ENCODE data around the gene SDR42E2.
A peak's percentile ranks its signal among the peaks of the same experiment; 100 is the strongest.
"Not testable (repeated sequence)": the region's sequence is repeated elsewhere in the genome, so short reads cannot be mapped to it uniquely, and the experiment has no call there.

The SDR42E2 gene

DNA sequence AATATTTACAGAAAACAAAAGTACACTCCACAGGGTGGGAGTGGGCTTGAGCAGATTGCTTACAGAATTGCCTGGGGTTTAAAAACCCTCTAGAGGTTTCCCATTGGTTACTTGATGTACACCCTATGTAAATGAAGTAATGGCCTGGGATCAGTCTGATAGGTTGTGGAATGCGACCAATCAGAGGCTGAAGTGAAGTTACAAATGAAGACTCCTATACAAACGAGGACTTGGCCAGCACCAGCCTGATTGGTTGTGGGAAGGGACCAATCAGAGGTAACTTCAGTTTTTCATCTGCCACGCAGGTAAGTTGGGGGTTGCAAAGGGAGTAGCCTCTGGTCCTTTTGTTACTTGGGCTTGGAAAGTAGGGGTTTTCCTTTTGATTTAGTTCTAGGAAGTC, 52.6 kb downstream of the SDR42E2 start:
- DNase-seq: no peak

DNA sequence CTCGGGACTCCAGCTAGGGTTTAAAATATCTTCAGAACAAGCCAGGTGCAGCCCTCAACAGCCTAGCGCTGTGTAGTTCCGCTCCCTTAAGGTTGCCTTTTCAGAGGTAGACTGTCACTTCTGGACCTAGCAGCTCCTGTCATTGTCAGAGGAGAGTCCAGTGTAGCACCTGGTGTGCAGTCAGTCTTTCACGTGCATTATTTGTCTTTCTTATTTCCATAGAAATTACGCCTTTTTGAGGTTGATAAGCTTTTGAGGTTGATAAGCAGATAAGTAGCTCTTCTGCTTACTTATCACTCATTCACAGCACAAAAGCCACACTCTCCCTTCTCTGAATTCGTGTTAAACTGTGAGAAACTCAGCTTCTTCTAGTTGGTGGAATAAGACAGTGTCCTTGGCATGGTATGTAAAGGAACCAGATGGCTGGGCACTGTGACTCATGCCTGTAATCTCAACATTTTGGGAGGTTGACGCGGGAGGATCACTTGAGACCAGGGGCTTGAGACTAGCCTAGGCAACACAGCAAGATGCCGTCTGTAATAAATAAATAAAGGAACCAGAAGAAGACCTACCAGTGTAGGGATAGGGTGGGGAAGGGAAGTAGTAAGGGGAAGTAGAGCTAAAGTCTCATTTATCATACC, 54.0 kb downstream of the SDR42E2 start:
- DNase-seq: no peak

DNA sequence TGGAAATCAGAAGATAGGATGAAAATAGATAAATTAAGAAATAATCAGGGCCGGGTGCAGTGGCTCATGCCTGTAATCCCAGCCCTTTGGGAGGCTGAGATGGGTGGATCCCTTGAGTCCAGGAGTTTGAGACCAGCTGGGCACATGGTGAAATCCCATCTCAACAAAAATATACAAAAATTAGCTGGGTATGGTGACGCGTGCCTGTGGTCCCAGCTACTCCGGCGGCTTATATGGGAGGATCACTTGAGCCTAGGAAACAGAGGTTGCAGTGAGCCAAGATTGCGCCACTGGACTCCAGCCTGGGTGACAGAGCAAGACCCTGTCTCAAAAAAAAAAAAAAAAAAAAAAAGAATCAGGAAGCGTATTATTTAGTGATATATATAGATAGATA, 54.5 kb downstream of the SDR42E2 start:
- DNase-seq: not testable (repeated sequence)

DNA sequence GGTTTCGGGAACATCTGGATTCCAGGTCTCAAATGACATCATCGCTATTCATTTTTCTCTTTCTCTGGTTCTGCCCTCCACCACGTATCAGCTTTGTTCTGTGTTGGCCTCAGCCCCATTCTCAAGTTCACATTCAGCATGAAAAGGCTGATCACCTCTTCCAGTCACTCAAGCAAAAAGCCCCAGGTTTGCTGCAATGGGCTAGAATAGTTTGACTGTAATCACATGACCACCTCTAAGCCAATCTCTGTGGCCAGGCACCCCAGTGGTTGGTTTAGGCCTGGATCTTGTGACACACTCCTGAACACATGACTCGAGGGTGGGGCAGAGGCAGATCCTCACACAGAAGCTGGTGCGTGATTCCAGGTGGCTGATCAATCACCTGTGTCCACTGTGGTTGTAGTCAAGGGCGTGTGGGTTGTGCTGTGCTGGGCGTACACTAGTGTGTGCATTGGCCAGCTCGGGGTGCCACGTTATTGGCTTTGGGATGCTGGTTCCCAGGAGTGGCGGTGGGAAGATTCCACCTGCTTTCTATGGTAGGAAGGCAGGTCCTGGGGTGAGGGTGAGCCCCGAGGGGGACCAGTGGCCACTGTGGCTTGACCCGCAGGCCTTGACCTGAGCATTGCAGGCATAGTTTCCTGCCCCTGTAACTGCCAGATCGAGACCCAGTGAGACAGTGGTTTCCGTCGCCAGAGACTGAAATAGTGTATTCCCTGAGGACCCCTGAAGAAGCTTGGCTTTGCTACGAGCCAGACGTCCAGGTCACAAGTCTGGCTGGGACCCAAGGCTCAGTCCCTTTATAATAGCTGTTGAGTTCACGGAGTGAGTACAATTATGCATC, 55.8 kb downstream of the SDR42E2 start:
- peak; percentile 49 for DNase-seq

DNA sequence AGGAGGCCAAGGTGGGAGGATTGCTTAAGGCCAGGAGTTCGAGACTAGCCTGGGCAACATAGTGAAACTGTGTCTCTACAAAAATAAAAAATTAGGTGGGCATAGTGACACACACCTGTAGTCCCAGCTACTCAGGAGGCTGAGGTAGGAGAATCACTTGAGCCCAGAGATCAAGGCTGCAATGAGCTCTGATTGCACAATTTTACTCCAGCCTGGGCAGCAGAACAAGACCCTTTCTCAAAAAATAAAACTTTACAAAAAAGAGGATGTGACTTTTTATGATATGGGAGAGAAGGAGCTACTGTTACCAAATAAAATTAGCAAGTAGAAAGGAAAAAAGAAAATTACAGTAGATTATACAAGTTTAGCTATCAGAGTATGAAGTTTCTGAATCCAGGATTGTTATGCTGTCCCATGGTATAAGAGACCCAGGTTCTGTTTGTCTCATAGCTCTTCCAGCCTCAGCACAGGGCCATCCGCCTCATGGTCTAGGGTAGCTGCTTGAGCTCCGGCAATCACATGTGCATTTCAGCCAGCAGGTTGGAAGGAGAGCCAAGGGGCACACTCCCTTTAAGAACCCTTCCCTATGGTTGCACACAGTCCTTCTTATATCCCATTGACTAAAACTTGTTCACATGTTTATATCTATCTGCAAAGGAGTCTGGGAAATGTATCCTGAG, 57.2 kb downstream of the SDR42E2 start:
- no peak for DNase-seq

DNA sequence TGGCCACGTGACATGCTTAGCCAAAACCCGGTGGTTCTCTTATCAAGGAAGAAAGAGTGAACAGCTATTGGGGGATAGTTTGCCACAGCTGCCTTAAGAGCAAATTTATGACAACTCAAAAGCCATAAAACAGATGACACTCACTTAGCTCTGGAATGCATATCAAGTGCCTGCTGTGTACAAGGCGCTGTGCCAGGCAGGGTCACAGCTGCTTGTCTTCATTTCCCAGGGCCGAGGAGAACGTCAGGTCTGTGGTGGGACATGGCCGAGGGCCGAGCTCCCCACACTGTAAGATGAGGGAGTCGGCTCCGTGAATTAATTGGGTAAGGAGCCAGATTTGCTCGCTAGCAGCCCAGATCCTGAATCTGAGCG, 57.7 kb downstream of the SDR42E2 start:
- DNase-seq: no peak

DNA sequence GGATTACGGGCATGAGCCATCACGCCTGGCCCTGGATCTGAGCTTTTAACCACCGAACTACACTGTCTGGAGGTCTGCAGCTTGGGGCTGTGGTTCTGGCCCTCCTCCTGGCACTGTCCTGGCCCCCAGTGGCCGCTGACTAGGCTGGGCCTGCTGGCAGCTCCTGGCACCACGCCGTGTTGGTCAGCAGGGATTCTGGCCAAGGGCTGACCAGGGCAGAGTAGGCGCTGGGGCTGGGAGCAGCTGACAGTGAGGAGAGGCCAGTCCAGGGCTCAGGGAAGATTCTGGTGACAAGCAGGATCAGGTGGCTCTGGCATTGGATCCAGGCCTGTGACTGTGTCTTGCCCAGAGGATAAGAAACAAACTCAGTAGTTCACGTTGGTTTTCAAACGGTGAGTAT, 58.4 kb downstream of the SDR42E2 start:
- no peak for DNase-seq

DNA sequence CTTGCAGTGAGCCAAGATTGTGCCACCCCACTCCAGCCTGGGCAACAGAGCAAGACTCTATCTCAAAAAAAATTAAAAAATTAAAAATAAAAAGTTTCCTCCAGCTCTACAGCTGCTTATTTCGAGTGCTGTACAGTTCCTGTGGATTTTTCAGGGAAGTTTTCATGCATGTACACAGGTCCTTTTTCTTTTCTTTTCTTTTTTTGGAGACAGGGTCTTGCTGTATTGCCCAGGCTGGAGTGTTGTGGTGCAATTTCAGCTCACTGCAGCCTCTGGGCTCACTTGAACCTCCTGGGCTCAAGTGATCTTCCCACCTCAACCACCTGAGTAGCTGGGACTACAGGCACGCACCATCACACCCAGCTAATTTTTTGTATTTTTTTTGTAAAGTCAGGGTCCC, 59.7 kb downstream of the SDR42E2 start:
- no peak for DNase-seq

DNA sequence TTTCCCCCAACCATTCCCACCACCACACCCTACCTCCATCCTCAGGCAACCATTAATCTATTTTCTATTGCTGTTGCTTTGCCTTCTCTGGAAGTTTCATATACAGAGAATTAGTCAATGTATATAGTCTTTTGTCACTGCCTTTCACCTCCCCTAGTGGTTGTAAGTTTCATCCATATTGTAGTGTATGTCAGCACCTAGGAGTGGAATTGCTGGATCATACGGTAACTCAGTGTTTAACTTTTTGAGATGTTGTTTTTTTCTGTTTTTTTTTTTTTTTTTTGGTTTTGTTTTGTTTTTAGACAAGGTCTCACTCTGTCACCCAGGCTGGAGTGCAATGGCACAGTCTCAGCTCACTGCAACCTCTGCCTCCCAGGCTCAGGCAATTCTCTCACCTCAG, 60.7 kb downstream of the SDR42E2 start:
- no peak for DNase-seq

DNA sequence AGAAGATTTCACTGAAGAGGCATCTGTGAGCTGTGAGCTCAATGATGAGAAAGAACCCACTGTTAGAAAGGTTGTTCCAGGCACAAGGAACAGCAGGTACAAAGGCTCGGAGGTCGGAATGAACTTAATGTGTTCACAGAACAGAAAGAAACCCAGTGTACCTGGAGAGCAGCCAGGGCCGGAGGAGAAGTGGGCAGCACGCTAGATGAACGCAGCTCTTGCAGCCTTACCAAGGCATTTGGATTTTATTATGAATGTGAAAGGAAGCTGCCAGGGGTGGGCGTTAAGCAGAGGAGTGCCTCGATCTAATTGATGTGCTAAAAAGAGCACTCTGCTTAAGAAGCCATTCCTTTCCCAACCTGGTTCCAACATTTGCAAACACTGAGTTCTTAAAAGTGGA, 62.8 kb downstream of the SDR42E2 start:
- DNase-seq: no peak

DNA sequence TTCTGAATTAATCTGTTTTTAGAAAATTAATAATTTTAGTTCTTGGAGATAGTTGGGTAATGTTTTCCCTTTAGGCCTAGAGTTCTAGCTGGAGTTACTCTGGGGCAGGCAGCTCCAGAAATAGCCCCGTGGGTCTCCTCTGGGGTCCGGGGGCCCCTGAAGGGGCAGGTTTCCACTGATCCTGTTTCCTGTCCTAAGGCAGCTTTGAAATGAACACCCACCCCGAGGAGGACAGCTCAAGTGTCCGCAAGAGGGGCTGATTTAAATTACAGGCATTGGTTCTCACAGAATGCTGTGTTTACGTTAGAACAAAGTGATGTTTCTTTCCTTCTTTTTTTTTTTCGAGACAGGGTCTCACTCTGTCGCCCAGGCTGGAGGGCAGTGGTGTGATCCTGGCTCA, 67.6 kb downstream of the SDR42E2 start:
- DNase-seq: no peak

DNA sequence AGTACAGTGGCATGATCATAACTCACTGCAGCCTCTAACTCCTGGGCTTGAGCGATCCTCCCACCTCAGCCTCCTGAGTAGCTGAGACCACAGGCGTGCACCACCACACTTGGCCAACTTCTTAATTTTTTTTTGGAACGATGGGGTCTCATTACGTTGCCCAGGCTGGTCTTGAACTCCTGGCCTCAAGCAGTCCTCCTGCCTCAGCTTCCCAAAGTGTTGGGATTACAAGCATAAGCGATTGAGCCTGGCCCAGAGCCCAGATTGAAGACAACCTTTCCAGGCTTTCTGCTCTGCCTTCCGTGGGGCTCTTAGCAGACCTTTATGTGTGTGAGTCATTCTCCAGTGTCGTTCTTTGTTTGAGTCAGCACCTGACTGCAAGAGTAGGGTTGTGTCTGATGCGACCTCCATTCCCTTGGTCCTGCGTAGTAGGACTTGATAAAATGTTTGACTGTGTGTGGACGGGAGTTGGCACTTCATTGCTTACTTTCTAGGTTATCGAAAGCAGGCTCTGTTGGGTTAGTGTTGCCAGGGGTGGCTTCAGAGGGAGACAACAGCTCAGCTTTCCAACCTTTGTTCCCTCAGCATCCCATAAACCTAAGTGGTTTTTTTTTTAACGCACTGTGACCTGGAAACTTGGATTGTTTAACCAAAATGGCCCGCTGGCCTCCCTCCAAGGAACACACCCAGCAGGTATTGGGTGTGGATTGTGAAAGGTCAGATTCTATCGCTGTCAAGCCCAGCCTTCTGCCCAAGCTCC, 70.2 kb downstream of the SDR42E2 start:
- DNase-seq: no peak

DNA sequence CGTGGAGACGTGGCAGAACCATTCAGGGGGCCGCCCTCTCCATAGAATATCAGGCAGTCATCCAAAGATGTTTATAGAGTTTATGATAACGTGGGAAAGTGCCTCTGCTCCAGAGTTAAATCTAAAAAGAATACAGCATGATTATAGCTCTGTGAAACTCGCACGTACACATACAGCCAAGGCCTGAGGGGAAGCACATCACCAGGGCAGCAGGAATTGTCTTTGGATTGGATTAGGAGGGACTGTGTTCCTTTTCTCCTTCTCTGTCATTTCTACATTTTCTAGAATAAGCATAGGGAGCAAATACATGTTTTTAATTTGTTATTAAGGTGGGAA, 70.7 kb downstream of the SDR42E2 start:
- no peak for DNase-seq

DNA sequence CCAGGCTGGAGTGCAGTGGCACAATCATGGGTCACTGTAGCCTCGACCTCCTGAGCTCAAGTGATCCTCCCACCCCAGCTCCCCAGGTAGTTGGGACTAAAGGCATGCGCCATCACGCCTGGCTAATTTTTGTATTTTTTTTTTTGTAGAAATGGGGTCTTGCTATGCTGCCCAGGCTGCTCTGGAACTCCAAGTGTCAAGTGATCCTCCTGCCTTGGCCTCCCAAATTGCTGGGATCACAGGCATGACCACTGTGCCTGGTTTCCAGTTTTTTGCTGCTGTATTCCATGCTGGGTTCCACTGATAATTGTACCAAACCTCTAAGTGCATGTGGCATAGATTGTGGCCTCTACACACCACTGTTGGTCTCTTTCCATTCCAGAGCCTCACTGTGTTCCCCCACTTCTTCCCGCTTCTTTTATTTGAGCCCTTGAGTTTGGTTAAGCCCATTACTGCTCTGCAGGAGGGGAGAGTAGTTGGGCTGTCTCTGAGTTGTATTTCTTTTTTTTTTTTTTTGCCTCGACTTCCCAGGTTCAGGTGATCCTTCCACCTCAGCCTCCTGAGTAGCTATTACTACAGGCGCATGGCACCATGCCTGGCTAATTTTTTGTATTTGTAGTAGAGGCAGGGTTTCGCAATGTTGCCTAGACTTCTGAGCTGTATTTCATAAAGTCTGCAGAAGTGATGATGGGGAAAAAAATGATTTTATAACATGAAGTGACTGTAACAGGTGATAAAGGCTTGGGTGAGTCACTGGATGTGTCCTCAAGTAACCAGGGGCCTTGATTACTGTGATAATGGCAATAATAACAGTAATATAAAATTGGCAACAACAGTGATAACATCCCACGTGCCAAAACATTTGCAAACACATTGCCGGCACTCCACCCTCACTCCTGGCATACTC, 73.8 kb downstream of the SDR42E2 start:
- no peak for DNase-seq

DNA sequence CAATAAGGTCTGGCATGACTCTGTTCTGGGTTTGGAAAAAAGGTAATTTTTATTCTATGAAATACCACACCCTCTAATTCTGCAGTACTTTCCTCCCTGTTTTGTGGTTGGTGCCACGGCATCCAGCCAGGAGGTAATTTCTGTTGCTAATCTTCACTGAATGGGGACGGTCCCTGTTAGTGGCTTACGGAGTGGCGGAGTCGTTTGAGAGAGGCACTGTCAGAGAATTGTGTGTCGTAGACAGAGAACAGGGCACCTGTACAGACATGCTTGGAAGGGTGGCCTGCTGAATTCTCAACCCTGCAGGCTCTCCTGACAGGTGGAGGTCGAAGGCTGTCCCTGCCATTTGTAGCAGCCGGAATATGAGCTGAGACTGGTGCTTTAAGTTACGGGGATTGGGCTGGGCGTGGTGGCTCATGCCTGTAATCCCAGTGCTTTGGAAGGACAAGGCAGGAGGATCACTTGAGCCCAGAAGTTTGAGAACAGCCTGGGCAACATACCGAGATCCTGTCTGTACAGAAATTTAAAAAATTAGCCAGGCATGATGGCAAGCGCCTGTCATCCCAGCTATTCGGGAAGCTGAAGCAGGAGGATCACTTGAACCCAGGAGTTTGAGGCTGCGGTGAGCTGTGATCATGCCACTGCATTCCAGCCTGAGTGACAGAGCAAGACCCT, 77.0 kb downstream of the SDR42E2 start:
- DNase-seq: no peak

DNA sequence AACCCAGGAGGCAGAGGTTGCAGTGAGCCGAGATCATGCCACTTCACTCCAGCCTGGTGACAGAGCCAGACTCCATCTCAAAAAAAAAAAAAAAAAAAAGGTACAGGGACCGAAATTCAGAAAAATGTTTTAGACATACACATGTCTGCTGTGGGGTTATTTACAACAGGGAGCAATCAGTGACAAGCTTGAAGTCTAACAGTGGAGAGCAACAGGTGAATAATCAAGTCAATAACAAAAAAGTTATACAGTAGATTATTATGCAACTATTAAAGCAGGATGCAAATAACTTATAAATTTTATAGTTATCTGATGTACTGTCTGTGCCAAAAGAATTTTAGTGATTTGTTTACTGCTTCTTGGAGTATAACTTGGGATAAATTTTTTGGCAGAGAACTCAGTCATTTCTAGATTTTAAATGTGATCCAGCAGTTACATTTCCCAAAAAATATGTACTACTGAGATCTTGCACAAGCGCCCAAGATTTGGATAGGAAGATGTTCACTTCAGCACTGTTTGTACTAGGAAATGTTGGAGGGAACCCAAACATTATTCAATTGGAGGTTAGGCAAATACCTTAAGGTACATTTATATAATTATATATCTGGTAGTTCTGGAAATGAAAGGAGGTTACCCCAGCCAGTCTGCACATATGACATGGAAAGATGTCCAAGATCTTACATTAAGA, 77.9 kb downstream of the SDR42E2 start:
- no peak for DNase-seq
